Endothelial cell of umbilical vein (primary cell): ENCODE measurements around the gene KIF26A. TPM values are rescaled to one million over a fixed set of nuclear protein-coding genes. Genes with fewer than 3 reads are reported as not detected.
A peak's percentile ranks its signal among the peaks of the same experiment; 100 is the strongest.

Experiments used
- BruUV-seq: library from RNA; stranded (reverse); fragments of 400-500 nt; replicated peaks from 2 replicates; lab custom pipeline; 2021; lab: Mats Ljungman, UMichigan
- CTCF ChIA-PET: fragments of 300-600, 350-600 bp; sonication (Branson Sonifier 250); formaldehyde crosslinking; loops from one replicate; lab custom pipeline; 2021; ENCODE audit warnings: antibody characterized with exemption, inconsistent platforms; lab: Charles Lee
- POLR2A ChIA-PET: fragments of 300-600, 350-600 bp; sonication (Branson Sonifier 250); formaldehyde crosslinking; loops from one replicate; lab custom pipeline; 2021; ENCODE audit warnings: antibody characterized with exemption, inconsistent platforms; lab: Charles Lee
- DNase-seq: peaks from one replicate; pipeline ENCODE4 v3.0.0-alpha.2; 2011; ENCODE audit warnings: low read depth, low spot score
- FAIRE-seq: peaks from 2 replicates; lab custom pipeline; 2011; peaks lifted over from hg19 to GRCh38; lab: Jason Lieb, UNC
- H2AFZ ChIP-seq: 2 replicates; pipeline ENCODE4 v1.6.0; 2012; ENCODE audit warnings: low read depth, low read length, control low read depth, inconsistent platforms
- H3K27ac ChIP-seq: 2 replicates; pipeline ENCODE4 v1.5.1; 2011; ENCODE audit warnings: low read depth, mild to moderate bottlenecking, control low read depth, low read length, moderate library complexity; ENCODE audit not compliant: insufficient read depth
- H3K27me3 ChIP-seq, 2 experiments: 2 replicates each; pipeline versions ENCODE4 v1.6.0 to v1.6.1; 2011; ENCODE audit warnings: low read length in 2 of 2, mixed read lengths in 1 of 2; ENCODE audit not compliant: control insufficient read depth in 2 of 2, insufficient read depth in 2 of 2
- H3K36me3 ChIP-seq, 2 experiments: 2 replicates in 1 of 2; 3 replicates in 1 of 2; pipeline ENCODE4 v1.5.1; 2011; ENCODE audit warnings: low read length in 2 of 2, mild to moderate bottlenecking in 1 of 2, moderate library complexity in 1 of 2; ENCODE audit not compliant: control insufficient read depth in 2 of 2, insufficient read depth in 2 of 2; ENCODE audit errors: extremely low read depth in 1 of 2
- H3K4me1 ChIP-seq: 3 replicates; pipeline ENCODE4 v1.5.1; 2011; ENCODE audit warnings: mild to moderate bottlenecking, low read length; ENCODE audit not compliant: control insufficient read depth, insufficient read depth; ENCODE audit errors: extremely low read depth
- H3K4me2 ChIP-seq: 2 replicates; pipeline ENCODE4 v1.6.1; 2011; ENCODE audit warnings: low read length, control low read depth, mixed read lengths; ENCODE audit not compliant: insufficient read depth
- H3K4me3 ChIP-seq, 3 experiments: fragments of 200-600 bp in 1 of 3; sonication (generic), shearing (Covaris generic) in 1 of 3; replicated peaks in 1 of 3; 2 replicates each; pipeline ENCODE4 v1.5.1; 2011 to 2016; ENCODE audit warnings: control low read depth in 3 of 3, low read length in 3 of 3, mild to moderate bottlenecking in 2 of 3, inconsistent platforms in 1 of 3, low read depth in 1 of 3, moderate library complexity in 1 of 3; ENCODE audit not compliant: insufficient read depth in 1 of 3
- H3K79me2 ChIP-seq: 2 replicates; pipeline ENCODE4 v1.6.0; 2012; ENCODE audit warnings: low read length, inconsistent platforms; ENCODE audit not compliant: control insufficient read depth, insufficient read depth
- H3K9ac ChIP-seq: replicated peaks from 2 replicates; pipeline ENCODE3; 2011; ENCODE audit warnings: low read length, control low read depth; ENCODE audit not compliant: insufficient read depth; ENCODE audit errors: extremely low read depth
- H3K9me1 ChIP-seq: replicated peaks from 3 replicates; pipeline ENCODE4 v1.6.0; 2011; ENCODE audit warnings: mild to moderate bottlenecking, low read length; ENCODE audit not compliant: control insufficient read depth, insufficient read depth; ENCODE audit errors: extremely low read depth
- H3K9me3 ChIP-seq: replicated peaks from 2 replicates; pipeline ENCODE4 v1.5.1; 2012; ENCODE audit warnings: low read length, inconsistent platforms; ENCODE audit not compliant: control insufficient read depth, insufficient read depth
- H4K20me1 ChIP-seq: replicated peaks from 2 replicates; pipeline ENCODE3; 2011; ENCODE audit warnings: mild to moderate bottlenecking, low read length; ENCODE audit not compliant: control insufficient read depth, insufficient read depth; ENCODE audit errors: extremely low read depth
- CTCF ChIP-seq, 2 donors: IDR thresholded peaks; 1 replicate in 1 of 2; 2 replicates in 1 of 2; pipeline ENCODE4 v1.5.1; 2011; ENCODE audit warnings: low read length in 2 of 2, mild to moderate bottlenecking in 2 of 2, moderate library complexity in 2 of 2, control low read depth in 1 of 2, inconsistent platforms in 1 of 2, low read depth in 1 of 2; ENCODE audit not compliant: insufficient read depth in 1 of 2; ENCODE audit errors: extremely low read depth in 1 of 2
- EZH2 ChIP-seq: IDR thresholded peaks from 2 replicates; pipeline ENCODE4 v1.6.1; 2012; ENCODE audit warnings: borderline replicate concordance, low read depth, mild to moderate bottlenecking, moderate library complexity, low read length, inconsistent platforms; ENCODE audit not compliant: severe bottlenecking
- JUN ChIP-seq: IDR thresholded peaks from 2 replicates; pipeline ENCODE4 v1.6.1; 2011; ENCODE audit warnings: borderline replicate concordance, low read depth; ENCODE audit not compliant: insufficient read length, insufficient read depth
- MYC ChIP-seq: IDR thresholded peaks from one replicate; pipeline ENCODE4 v1.6.1; 2011; ENCODE audit warnings: mild to moderate bottlenecking, low read depth, low read length
- POLR2A ChIP-seq: IDR thresholded peaks from 2 replicates; pipeline ENCODE4 v1.6.1; 2012; ENCODE audit warnings: low read depth, mild to moderate bottlenecking, control low read depth, low read length
- POLR2AphosphoS5 ChIP-seq: IDR thresholded peaks from 2 replicates; pipeline ENCODE4 v1.6.1; 2012; ENCODE audit warnings: low read depth, mild to moderate bottlenecking, control low read depth, low read length, moderate library complexity; ENCODE audit not compliant: insufficient read depth
- dilution Hi-C: fragments of 300-500 bp; cut with MboI; formaldehyde crosslinking; loops from one replicate; pipeline ENCODE4 v1.15.0; 2019; ENCODE audit warnings: low sequenced_read_pairs; ENCODE audit not compliant: extremely low pct_ligation_motif_present
- intact Hi-C: fragments of 100-400 bp; cut with micrococcal nuclease; formaldehyde crosslinking; loops from one replicate; pipeline ENCODE4 v1.10.0; 2022
- polyA plus RNA-seq, 4 experiments: library from polyadenylated mRNA; depleted of rRNA in 3 of 4; stranded (reverse) in 3 of 4; unstranded in 1 of 4; fragments of >200 nt; gene quantifications; 2 replicates each; pipeline versions ENCODE4 v1.2.1 to v1.2.3, GENCODE V29; 2011 to 2012; ENCODE audit warnings: missing spikeins in 1 of 4
- total RNA-seq: library from RNA; stranded (reverse); gene quantifications from 2 replicates; pipeline ENCODE4 v1.2.3, GENCODE V29; 2021

Gene KIF26A
- total and polyA plus RNA-seq, 2 donors (not counting 3 experiments of a cell fraction or from before 2014, with no cell fraction given): 3.6 to 10.7 TPM

DNA sequence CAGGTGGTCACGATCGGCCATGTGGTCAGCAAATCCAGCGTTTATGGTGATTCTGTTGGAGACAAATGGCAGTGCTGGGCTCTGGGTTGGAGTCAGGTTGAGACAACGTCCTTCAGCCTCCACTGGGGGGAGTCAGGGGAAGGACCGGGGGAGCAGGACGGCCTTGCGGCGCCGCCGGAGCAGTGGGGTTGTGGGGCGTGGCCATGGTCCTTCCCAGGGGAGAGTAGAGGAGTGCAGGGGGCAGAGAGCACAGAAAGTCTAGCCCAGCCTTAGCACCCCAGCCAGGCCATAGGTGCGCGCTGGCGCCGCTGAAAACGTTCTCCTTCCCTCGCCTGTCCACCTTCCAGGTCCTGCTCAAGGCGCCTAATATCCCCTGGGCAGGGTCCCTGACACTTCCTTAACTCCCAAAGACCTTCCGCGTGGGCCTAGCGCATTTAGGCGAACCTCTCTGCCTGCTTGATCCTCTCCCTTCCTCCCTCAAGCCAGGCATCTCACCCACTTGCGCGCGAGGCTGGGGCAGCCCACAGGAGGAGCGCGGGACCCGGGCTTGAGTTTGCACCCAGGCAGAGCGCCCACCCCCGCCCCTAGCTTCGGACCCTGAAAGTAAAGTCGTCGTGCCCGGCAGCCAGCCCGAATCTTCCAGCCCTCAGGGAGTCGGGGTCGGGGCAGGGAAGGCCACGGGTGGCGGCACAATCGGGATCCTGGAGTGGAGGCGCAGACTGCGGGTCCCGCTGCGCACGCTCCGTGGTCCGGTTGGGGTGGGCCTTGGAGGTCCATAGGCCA, 3.1 kb upstream of the KIF26A start:
- peaks cover 21% of the 10 kb centered on the region for H3K4me1 ChIP-seq
- no peak overlapping the region for H2AFZ ChIP-seq
- no peak overlapping the region for H3K9ac ChIP-seq
- no peak overlapping the region for H3K4me3 ChIP-seq
- ChIA-PET CTCF (no interaction called here), POLR2A (no interaction called here)
- H3K27me3 ChIP-seq: peaks cover 21 to 23% of the 10 kb centered on the region in 2 experiments
- H3K36me3 ChIP-seq: no peaks in the 10 kb centered on the region
- no peaks in the 10 kb centered on the region for H3K9me3 ChIP-seq
- no peaks in the 10 kb centered on the region for H4K20me1 ChIP-seq
- dilution Hi-C loops (no loop called here), intact Hi-C loops (no loop called here)
- DNase-seq (peak; percentile 29), FAIRE-seq (no peak)
- peaks cover 3% of the 10 kb centered on the region for H3K79me2 ChIP-seq
- no peak overlapping the region for H3K4me2 ChIP-seq
- H3K9me1 ChIP-seq: no peaks in the 10 kb centered on the region
- H3K27ac ChIP-seq: no peak overlapping the region
- TF ChIP-seq JUN (no peak), POLR2AphosphoS5 (no peak), EZH2 (peak; percentile 1), MYC (no peak), POLR2A (no peak), CTCF (IDR thresholded peaks at IDR 0.05; ENCODE audit: extremely low read depth in 1 of 2, insufficient read depth in 1 of 2, low read depth in 1 of 2, low read length in 2 of 2) (peak; percentile 18 to 60)
- BruUV-seq: no TSS peak
